Breast epithelium (tissue), 4 donors: ENCODE data around the gene SP1. TPM values are rescaled to one million over a fixed set of nuclear protein-coding genes. Genes with fewer than 3 reads are reported as not detected.

ENCODE experiments used
- DNase-seq, 2 donors: peaks; one replicate each; pipeline ENCODE4 v3.0.0-alpha.2; 2019; ENCODE audit warnings: low spot score in 2 of 2
- H3K27ac ChIP-seq, 2 donors: fragments of 200-600 bp; sonication (generic) in 1 of 2; one replicate each; pipeline ENCODE4 v1.5.1; 2016 to 2019; ENCODE audit warnings: mild to moderate bottlenecking in 1 of 2
- H3K27me3 ChIP-seq, 2 donors: fragments of 200-600 bp; sonication (generic) in 1 of 2; one replicate each; pipeline versions ENCODE4 v1.5.1 to v1.6.0; 2017 to 2019; ENCODE audit warnings: control low read depth in 1 of 2, mild to moderate bottlenecking in 1 of 2
- H3K36me3 ChIP-seq: fragments of 200-600 bp; one replicate; pipeline ENCODE4 v1.5.1; 2019
- H3K4me1 ChIP-seq, 2 donors: fragments of 200-600 bp; sonication (generic); one replicate each; pipeline ENCODE4 v1.5.1; 2016 to 2019; ENCODE audit warnings: control low read depth in 1 of 2
- H3K4me3 ChIP-seq, 3 donors: fragments of 200-600 bp; sonication (generic); 1 replicate in 2 of 3; 2 replicates in 1 of 3; pipeline ENCODE4 v1.5.1; 2016 to 2019; ENCODE audit warnings: mild to moderate bottlenecking in 3 of 3, moderate library complexity in 2 of 3
- H3K9me3 ChIP-seq, 2 donors: fragments of 200-600 bp; sonication (generic) in 1 of 2; one replicate each; pipeline ENCODE4 v1.5.1; 2016 to 2019; ENCODE audit warnings: control low read depth in 1 of 2
- CTCF ChIP-seq, 3 donors: fragments of 450-650 bp; IDR thresholded peaks; one replicate each; pipeline ENCODE4 v1.5.1; 2016 to 2017; ENCODE audit warnings: antibody characterized with exemption in 3 of 3, mild to moderate bottlenecking in 3 of 3, moderate library complexity in 3 of 3
- POLR2A ChIP-seq: fragments of 450-650 bp; IDR thresholded peaks from one replicate; pipeline ENCODE4 v1.6.1; 2016; ENCODE audit warnings: antibody characterized with exemption, mild to moderate bottlenecking, moderate library complexity
- POLR2AphosphoS5 ChIP-seq, 3 donors: sonication (generic); formaldehyde crosslinking; IDR thresholded peaks; one replicate each; pipeline ENCODE4 v1.6.1; 2017; ENCODE audit warnings: antibody characterized with exemption in 3 of 3
- intact Hi-C: fragments of 100-400 bp; cut with DNase I; formaldehyde crosslinking; loops from one replicate; pipeline ENCODE4 v1.15.1; 2023; ENCODE audit warnings: low total_unique reads
- total RNA-seq, 3 donors: library from RNA; depleted of rRNA; stranded (reverse); fragments of >200 nt; gene quantifications; one replicate each; pipeline ENCODE4 v1.1.0, GENCODE V29; 2016

The SP1 gene
- total RNA-seq, 3 donors from 2014 or later, result 84.6 to 111 (median 91.4) TPM

- no peak for DNase-seq
- Histone ChIP-seq H3K27ac (peak overlapping the region; percentile 70 to 87), H3K36me3 (no peaks in the 10 kb centered on the region), H3K4me1 (no peaks in the 10 kb centered on the region), H3K9me3 (no peaks in the 10 kb centered on the region), H3K27me3 (no peaks in the 10 kb centered on the region), H3K4me3 (peak overlapping the region; percentile 70 to 78 (median 72))
- intact Hi-C loops, result no loop called here
- TF ChIP-seq POLR2AphosphoS5 (IDR thresholded peaks at IDR 0.05), result peak in 1 of 3 donors; percentile 56
- TF ChIP-seq POLR2A, result no peak
- no peak for TF ChIP-seq CTCF (IDR thresholded peaks at IDR 0.05)
These were observed 34.3 kb upstream of the SP1 start for GRCh38 chr12:53345486-53346188.

- TF ChIP-seq POLR2AphosphoS5 (IDR thresholded peaks at IDR 0.05) (no peak), CTCF (IDR thresholded peaks at IDR 0.05) (no peak), POLR2A (no peak)
- Histone ChIP-seq H3K36me3 (no peaks in the 10 kb centered on the region), H3K4me1 (no peaks in the 10 kb centered on the region), H3K27me3 (no peaks in the 10 kb centered on the region), H3K9me3 (no peaks in the 10 kb centered on the region), H3K4me3 (no peak overlapping the region), H3K27ac (peak overlapping the region in 1 of 2 donors; percentile 87)
- no peak for DNase-seq
- intact Hi-C loops, result no loop called here
These were observed 33.5 kb upstream of the SP1 start for GRCh38 chr12:53346491-53346890.

GRCh38 chr12:53347905-53348304, 32.1 kb upstream of the SP1 start:
- Histone ChIP-seq H3K4me3 (no peak overlapping the region), H3K9me3 (no peaks in the 10 kb centered on the region), H3K4me1 (no peaks in the 10 kb centered on the region), H3K27ac (no peak overlapping the region), H3K36me3 (no peaks in the 10 kb centered on the region), H3K27me3 (no peaks in the 10 kb centered on the region)
- TF ChIP-seq CTCF (IDR thresholded peaks at IDR 0.05) (no peak), POLR2AphosphoS5 (IDR thresholded peaks at IDR 0.05) (no peak), POLR2A (no peak)
- intact Hi-C loops, result no loop called here
- DNase-seq, result no peak

- H3K9me3 ChIP-seq, result no peaks in the 10 kb centered on the region
These were observed 27.4 kb upstream of the SP1 start for GRCh38 chr12:53352331-53353256.

More at GRCh38 chr12:53352331-53353256, 27.4 kb upstream of the SP1 start:
- H3K4me3 ChIP-seq, result no peak overlapping the region
- H3K4me1 ChIP-seq, result no peaks in the 10 kb centered on the region
- no peaks in the 10 kb centered on the region for H3K36me3 ChIP-seq
- peak in 1 of 3 donors; percentile 53 for TF ChIP-seq POLR2AphosphoS5 (IDR thresholded peaks at IDR 0.05)
- TF ChIP-seq POLR2A, result no peak
- peak; percentile 90 to 94 (median 94) for TF ChIP-seq CTCF (IDR thresholded peaks at IDR 0.05)
- H3K27ac ChIP-seq, result no peak overlapping the region
- intact Hi-C loops, result loop anchor here (5.0 kb wide), 1 partner anchor 395 kb away; no protein-coding TSS in a partner anchor
- DNase-seq, result peak; percentile 78 to 81
- H3K27me3 ChIP-seq, result no peaks in the 10 kb centered on the region
